GM12874 (cell line): ENCODE measurements around the gene IDH3A.

Experiments
- TF ChIP-seq, protein P1 (sequence below): IDR thresholded peaks from 2 replicates; pipeline ENCODE4 v1.5.1; 2011; ENCODE audit warnings: low read depth, mild to moderate bottlenecking, control low read depth, low read length, moderate library complexity; ENCODE audit not compliant: insufficient read depth

The IDH3A gene

DNA sequence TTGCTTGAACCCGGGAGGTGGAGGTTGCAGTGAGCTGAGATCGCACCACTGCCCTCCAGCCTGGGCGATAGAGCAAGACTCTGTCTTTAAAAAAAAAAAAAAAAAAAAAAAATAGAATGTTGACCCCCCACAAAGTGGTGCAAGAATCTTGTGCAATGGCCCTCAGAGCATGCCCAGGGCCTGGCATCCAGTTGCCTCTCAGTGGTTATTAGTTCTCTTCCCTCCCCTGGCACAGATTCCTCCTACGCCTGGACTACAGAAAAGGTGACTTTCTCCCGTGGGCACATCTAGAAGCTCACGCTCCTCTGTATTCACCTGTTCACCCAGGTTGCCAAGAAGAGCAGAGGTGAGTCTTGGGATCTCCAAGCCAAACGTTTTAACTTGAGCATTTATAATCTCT is 48.5 kb downstream of the IDH3A start:
- TF ChIP-seq, protein P1, sequence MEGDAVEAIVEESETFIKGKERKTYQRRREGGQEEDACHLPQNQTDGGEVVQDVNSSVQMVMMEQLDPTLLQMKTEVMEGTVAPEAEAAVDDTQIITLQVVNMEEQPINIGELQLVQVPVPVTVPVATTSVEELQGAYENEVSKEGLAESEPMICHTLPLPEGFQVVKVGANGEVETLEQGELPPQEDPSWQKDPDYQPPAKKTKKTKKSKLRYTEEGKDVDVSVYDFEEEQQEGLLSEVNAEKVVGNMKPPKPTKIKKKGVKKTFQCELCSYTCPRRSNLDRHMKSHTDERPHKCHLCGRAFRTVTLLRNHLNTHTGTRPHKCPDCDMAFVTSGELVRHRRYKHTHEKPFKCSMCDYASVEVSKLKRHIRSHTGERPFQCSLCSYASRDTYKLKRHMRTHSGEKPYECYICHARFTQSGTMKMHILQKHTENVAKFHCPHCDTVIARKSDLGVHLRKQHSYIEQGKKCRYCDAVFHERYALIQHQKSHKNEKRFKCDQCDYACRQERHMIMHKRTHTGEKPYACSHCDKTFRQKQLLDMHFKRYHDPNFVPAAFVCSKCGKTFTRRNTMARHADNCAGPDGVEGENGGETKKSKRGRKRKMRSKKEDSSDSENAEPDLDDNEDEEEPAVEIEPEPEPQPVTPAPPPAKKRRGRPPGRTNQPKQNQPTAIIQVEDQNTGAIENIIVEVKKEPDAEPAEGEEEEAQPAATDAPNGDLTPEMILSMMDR: no peak

DNA sequence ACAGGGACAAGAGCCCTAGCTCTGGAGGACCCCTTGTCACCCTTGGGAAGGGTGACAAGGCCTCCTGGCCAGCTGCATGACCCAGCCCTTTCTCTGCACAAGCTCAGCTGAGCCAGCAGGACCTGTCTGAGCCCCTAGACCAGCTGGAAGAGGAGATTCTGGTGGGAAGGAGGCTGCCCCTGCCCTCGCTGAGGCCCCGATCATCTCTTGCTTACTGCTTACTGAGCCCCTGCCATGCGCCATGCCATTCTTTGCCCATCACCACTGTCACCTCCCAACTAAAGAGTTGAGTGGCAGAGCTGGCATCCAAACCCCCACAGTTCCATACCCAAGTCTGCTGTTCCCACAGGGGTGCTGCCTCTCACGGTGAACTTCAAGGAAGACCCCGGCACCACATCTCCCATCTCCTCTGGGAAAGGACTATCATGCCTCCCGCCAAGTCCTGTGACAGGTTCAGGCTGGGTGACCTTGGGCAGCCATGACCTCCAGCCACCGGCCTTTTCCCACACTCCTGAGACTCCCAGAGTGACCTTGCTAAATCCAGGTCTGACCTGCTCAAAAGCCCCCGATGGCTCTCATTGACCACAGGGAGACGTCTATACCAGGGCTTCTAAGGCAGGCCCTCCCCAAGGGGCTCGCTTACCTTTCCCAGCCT is 51.2 kb downstream of the IDH3A start:
- TF ChIP-seq, protein P1: no peak

DNA sequence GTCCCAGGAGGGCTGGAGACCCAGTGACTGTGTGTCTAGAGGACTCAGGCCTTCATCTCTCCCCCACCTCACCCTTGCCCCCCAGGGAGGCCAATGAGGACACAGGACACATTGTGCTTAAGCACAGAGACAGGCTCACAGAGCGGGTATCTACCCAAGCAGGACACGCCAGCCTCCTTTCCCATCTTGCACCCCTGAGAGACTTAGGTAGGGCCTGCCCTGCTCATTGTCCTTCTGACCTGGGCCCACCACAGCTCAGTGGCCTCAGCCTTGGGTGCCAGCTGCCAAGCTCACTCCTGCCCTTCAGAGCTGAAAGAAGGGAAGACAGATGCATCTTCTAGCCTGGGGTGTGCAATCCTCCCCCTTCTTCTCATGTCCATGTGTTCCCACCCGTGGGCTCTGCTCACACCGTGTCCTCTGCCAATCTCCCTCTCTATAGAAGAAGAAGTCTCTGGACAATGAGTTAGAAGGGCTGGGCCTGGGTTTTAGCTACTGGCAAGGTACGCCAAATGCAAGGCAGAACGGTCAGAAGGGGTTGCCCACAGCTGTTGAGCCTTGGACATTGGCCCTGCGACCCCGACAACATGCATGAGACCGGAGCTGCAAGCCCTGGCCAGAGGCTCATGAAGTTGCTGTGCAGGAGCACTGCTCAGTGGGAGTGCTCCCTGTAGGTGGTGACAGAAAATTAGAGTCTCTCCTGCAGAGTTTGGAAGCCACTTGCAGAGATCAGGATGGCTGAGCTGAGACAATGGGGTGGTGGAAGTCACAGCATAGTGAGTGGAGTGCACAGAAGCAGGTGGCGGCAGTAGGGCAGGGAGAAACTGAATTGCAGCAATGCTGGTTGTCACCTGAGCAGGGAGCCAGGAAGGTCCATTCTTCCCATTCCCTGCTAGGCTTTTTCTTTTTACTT is 52.4 kb downstream of the IDH3A start:
- TF ChIP-seq, protein P1: no peak

DNA sequence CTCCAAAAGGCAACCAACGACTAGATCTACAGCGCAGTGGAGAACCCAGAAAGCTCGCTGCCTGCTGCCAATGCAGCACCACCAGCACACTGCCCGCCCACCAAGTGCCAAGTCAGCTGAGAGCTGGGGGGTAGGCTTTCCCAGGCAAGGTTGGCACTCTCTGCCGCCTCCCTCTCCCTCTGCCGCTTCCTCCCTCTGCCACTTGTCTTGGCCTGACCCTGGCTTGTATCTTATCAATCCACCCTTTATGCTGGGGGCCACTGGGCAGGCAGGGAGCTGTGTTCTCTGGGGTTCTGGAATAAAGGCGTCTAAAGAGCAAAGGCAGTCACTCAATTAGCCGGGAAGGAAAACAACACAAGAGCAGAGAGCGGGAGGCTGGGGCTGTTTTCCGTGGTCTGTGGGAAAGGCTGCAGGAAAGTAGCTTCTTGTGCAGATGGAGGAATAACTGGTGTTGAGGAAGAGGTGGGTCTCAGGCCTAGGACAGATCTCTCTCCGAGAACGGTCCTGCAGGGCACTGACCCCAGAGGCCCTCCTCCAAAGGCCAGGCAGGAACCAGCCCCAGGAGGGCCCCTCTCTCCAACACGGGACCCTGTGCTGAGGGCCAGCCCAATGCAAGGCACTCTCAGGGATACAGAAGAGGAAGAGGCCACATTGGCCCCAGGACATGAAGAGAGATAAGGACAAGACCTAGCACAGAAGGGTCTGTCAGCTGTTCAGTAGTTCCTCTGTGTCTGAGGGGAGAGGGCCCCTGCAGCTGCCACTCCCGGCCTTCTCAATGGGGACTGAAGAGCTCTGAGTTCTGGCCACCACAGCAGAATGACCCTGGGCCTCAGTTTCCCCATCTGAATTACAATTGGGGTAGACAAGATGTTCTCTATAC is 54.4 kb downstream of the IDH3A start:
- TF ChIP-seq, protein P1: no peak

DNA sequence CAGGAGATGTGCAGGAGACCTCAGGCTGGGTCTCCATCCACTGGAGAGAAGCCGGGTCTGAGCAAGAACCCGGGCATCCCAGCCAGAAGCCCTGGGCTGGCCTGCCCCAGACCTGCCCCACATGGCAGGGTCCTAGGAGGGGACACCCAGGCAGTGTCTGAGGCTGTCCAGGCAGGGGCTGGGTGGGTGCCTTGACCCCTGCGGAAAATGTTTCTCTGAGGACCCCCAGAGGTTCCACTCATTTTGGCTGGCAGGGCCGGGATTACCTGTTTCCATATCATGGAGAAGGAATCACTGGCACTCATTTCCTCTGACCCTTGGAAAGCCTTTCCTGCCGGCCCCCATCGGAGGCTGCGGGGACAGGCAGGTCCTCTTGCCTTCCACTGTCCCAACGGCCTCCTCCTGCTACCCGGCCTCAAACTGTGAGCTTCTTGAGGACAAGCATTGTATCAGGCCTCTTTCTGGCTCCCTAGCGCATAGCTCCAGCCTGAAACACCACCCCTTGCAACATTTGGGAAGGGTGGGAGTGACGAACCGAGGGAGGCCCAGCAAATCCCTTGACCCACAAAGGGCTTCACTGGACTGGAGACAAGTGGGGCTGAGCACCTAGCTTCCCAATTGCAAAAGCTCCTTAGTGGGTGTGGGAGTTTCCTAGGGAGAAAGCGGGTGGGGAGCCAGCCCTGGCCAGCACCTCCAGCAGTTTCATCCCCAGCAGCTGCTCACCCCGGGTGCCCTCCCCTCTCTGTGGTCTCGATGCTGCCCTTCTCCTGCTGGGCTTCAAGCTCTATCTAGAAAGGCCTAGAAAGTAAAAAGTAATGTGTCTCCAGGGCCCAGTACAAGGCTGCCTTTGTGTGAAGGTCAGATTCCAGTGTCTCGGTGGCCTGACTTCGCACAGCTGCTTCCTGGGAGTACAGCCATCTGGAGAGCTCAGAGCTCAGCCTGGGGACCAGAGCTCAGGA is 55.5 kb downstream of the IDH3A start:
- TF ChIP-seq, protein P1: no peak

DNA sequence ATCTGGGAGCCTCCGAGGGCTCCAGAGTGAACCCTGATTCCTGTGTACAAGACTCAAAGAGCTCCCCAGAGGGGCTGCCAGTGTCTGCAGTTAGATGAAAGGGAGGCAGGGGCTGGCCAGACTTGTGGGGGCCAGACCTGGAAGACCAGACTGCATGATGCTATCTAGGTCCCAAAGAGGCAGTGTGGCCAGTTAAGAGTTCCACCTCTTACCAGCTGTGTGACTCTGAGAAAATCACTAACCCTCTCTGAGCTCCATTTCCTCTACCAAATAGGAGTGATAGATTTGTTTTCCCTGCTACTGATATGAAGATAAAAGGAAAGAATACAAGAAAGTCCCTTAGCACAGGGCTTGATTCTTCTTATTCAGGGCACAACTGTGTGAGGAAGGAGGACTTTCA is 56.2 kb downstream of the IDH3A start:
- TF ChIP-seq, protein P1: no peak
